Progenitor cell of endocrine pancreas (in vitro differentiated cells): ENCODE data around the gene EVL. TPM values are rescaled to one million over a fixed set of nuclear protein-coding genes. Genes with fewer than 3 reads are reported as not detected.

Source experiments
- DNase-seq: peaks from one replicate; pipeline ENCODE4 v3.0.0; 2021; ENCODE audit warnings: low spot score; ENCODE audit not compliant: unreplicated experiment
- H3K27ac Mint-ChIP-seq: 2 replicates; pipeline ENCODE4 v1.8.0; 2021; ENCODE audit warnings: mild to moderate bottlenecking, moderate library complexity, mixed read lengths
- H3K27me3 Mint-ChIP-seq: 2 replicates; pipeline ENCODE4 v1.8.0; 2021; ENCODE audit warnings: mixed read lengths
- H3K36me3 Mint-ChIP-seq: 2 replicates; pipeline ENCODE4 v1.8.0; 2022; ENCODE audit warnings: mixed read lengths; ENCODE audit not compliant: insufficient read depth
- H3K4me1 Mint-ChIP-seq: 2 replicates; pipeline ENCODE4 v1.8.0; 2021; ENCODE audit warnings: low read depth, mixed read lengths
- H3K4me3 Mint-ChIP-seq: 2 replicates; pipeline ENCODE4 v1.8.0; 2021; ENCODE audit warnings: low read depth, mild to moderate bottlenecking, moderate library complexity, mixed read lengths
- H3K9me3 Mint-ChIP-seq: 2 replicates; pipeline ENCODE4 v1.8.0; 2021; ENCODE audit warnings: low read depth, mixed read lengths
- total RNA-seq: library from RNA; stranded (reverse); gene quantifications from 2 replicates; pipeline ENCODE4 v1.2.1, GENCODE V29; 2021
- TF ChIP-seq, protein P1 (sequence below): fragments of 200-600 bp; sonication (generic); IDR thresholded peaks from one replicate; pipeline ENCODE4 v1.5.0; 2021; ENCODE audit warnings: antibody characterized with exemption, mild to moderate bottlenecking; ENCODE audit not compliant: unreplicated experiment

The EVL gene
- total RNA-seq, 1 donor from 2014 or later, result 207 TPM

DNA sequence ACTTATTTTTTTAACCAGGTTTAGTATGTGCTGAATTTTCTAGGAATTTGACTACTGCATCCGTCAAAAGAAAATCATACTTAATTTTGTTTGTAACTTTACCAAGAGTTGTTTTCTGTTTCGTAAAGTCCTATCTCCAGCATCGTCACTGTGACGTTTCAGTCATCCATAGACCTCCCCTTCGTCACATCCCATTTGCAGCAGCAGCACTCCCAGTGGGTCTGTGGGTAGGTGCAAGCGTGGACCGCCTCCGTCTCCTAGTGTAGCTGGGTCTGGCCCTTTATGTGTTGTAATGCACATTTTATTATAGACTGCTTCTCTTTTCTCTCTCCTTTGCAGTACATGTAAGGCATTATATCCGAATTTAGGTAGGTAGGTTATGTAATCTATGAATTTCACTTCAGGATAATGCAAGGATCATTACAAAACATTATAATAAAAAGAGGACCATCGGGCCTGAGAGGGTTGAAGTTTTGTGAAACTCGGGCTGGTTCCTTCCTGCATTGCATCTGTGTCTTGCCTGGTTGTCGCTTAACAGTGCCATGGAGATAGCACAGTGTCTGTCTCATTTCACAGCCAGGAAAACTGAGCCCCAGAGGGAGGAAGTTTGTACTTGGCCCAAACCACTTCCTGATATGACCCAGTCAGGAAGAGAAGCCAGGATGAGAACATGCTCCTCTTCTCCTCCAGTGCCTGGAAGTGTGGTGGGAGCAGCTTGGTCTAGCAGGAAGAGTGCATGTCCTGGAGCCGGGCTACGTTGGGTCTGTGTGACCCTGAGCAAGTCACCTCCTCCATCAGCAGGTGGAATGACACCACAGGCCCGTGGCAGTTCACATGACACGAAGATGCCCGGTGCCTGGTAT, 41.3 kb downstream of the EVL start:
- Mint-ChIP-seq H3K27me3 (no peaks in the 10 kb centered on the region), H3K4me3 (no peak overlapping the region), H3K36me3 (peaks cover 5% of the 10 kb centered on the region), H3K9me3 (no peaks in the 10 kb centered on the region), H3K4me1 (peaks cover 6% of the 10 kb centered on the region), H3K27ac (no peak overlapping the region)
- DNase-seq, result no peak
- TF ChIP-seq, protein P1, sequence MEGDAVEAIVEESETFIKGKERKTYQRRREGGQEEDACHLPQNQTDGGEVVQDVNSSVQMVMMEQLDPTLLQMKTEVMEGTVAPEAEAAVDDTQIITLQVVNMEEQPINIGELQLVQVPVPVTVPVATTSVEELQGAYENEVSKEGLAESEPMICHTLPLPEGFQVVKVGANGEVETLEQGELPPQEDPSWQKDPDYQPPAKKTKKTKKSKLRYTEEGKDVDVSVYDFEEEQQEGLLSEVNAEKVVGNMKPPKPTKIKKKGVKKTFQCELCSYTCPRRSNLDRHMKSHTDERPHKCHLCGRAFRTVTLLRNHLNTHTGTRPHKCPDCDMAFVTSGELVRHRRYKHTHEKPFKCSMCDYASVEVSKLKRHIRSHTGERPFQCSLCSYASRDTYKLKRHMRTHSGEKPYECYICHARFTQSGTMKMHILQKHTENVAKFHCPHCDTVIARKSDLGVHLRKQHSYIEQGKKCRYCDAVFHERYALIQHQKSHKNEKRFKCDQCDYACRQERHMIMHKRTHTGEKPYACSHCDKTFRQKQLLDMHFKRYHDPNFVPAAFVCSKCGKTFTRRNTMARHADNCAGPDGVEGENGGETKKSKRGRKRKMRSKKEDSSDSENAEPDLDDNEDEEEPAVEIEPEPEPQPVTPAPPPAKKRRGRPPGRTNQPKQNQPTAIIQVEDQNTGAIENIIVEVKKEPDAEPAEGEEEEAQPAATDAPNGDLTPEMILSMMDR, result no peak

DNA sequence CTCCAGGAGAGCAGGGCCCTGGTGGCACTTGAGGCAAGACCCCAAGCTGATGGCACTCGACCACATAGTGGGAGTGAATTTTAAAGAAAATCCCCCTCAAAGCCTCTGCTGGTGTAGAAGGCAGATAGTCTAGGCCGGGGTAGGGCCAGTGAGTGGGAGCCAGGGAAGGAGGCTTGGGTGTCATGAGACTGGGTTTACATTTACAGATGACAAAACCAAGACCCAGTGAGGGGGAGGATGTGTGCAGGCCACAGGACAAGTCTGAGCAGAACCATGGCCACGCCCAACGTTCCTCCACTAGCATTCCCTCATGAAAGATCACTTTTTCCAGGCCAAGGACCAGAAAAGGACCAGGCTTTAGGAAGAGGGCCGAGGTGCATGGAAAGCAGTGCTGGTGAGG, 42.0 kb downstream of the EVL start:
- H3K4me3 Mint-ChIP-seq, result no peak overlapping the region
- TF ChIP-seq, protein P1, result no peak
- no peak for DNase-seq

DNA sequence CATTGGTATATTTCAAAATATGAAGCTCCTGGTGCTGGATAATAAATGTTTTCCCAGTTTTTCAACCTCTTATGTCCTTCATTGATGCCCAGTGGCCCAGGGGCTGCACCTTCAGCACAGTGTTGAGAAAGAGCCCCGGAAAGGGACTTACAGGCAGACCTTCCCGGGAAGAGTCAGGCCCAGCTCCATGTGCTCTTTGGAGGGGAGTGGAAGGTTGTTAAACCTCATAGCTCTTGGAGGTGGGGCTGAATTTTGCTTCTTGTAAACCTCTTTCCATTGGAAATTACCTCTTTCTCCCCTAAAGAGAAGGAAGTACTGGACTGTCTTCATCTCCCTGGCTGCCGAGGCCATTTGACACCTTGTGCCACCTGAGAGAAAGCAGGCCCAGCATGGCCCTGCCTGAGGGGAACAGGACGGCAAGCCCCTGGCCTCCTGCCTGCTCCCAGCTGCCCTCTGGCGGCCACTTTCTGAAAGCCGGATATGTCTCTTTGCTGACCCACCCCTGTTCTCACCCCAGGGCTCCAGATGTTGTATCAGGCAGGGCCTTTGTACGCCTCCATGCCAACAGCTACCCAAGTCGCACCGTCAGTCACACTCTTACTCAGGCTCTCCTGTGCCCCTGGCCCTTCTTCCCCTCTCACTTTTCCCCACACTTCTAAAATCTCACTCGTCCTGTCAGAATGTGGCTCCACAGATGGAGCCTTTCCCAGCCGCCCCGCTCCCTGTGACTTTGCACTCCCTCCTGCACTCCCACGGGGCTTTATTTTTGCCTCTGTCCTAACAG, 43.0 kb downstream of the EVL start:
- H3K27ac Mint-ChIP-seq, result peak overlapping the region; percentile 94
- H3K36me3 Mint-ChIP-seq, result peaks cover 3% of the 10 kb centered on the region
- no peaks in the 10 kb centered on the region for H3K9me3 Mint-ChIP-seq
- H3K4me3 Mint-ChIP-seq, result no peak overlapping the region
- peak; percentile 87 for DNase-seq
- TF ChIP-seq, protein P1, result peak; percentile 92
- no peaks in the 10 kb centered on the region for H3K27me3 Mint-ChIP-seq
- H3K4me1 Mint-ChIP-seq, result peaks cover 6% of the 10 kb centered on the region

More for the DNA sequence above, 42.0 kb downstream of the EVL start:
- H3K4me1 Mint-ChIP-seq, result peaks cover 6% of the 10 kb centered on the region
- no peak overlapping the region for H3K27ac Mint-ChIP-seq
- H3K27me3 Mint-ChIP-seq, result no peaks in the 10 kb centered on the region
- H3K36me3 Mint-ChIP-seq, result peaks cover 4% of the 10 kb centered on the region
- H3K9me3 Mint-ChIP-seq, result no peaks in the 10 kb centered on the region

DNA sequence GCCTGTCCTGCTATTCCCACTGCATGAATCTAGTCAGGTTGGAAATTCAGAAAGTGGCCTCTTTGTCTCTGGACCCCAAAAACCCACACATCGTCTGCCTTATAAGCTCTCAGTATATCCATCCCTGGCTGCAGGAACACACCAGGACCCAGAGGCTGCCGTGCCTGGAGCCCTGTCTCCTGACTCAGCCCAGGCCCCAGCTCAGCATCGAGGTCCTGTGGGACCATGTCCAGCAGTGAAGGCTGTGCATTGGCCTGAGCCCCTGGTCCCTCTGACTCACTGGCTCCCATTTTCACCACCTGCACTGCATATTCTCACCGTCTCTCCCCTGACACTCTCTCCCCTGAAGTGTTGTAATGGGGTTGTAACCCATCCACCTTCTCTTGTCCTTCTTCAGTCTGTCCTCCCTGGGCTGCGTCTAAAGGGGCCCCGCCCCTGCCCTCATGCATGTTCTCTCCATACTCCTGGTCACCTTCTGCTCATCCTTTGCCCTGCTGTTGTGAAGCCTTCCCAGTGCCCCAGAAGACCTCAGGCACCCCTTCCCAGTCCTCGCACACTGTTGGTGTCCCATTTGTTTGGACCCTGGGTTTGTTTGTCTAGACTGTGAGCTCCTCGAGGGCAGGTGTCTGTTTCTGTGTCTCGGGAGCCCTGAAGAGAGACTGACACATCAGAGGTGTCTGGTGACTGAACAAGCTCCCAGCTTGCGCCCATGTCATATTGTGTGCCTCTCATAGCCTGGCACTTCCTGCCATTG, 43.8 kb downstream of the EVL start:
- DNase-seq, result no peak
- no peak overlapping the region for H3K4me3 Mint-ChIP-seq
- H3K36me3 Mint-ChIP-seq, result peaks cover 3% of the 10 kb centered on the region
- peaks cover 6% of the 10 kb centered on the region for H3K4me1 Mint-ChIP-seq
- TF ChIP-seq, protein P1, result no peak
- no peaks in the 10 kb centered on the region for H3K27me3 Mint-ChIP-seq
- H3K9me3 Mint-ChIP-seq, result no peaks in the 10 kb centered on the region
- peak overlapping the region; percentile 94 for H3K27ac Mint-ChIP-seq

DNA sequence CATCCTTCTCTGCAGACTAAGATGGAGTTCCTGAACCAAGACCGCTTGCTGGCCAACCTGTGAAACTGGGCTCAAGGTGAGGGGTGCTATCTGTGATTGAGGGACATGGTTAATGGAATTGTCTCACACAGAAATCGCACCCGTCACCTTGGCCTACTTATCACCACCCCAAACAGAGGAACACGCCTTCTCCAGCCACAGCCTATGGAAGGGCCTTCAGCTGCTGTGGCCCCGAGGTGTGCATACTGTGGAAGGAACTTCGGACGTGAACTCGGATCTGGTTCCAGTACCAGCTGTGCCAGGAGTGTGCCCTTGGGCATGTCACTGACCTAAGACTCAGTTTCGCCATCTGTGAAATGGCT, 44.4 kb downstream of the EVL start:
- H3K9me3 Mint-ChIP-seq, result no peaks in the 10 kb centered on the region
- H3K27me3 Mint-ChIP-seq, result no peaks in the 10 kb centered on the region
- TF ChIP-seq, protein P1, result no peak
- no peak overlapping the region for H3K4me3 Mint-ChIP-seq
- peak overlapping the region; percentile 73 for H3K27ac Mint-ChIP-seq
- no peak for DNase-seq
- H3K4me1 Mint-ChIP-seq, result peaks cover 6% of the 10 kb centered on the region
- peaks cover 3% of the 10 kb centered on the region for H3K36me3 Mint-ChIP-seq
